Erythroblast (primary cell): ENCODE data around the gene NEK5.
"Not testable (repeated sequence)": the region's sequence is repeated elsewhere in the genome, so short reads cannot be mapped to it uniquely, and the experiment has no call there.

ENCODE experiments used
- DNase-seq, 2 experiments: peaks; one replicate each; lab custom pipeline; 2025; lab: John Stamatoyannopoulos, UW
- GATA1 ChIP-seq: IDR thresholded peaks from 2 replicates; pipeline ENCODE4 v1.6.1; 2011; ENCODE audit warnings: low read depth, mild to moderate bottlenecking, control low read depth, low read length, moderate library complexity
- POLR2A ChIP-seq: IDR thresholded peaks from 2 replicates; pipeline ENCODE4 v1.6.1; 2011; ENCODE audit warnings: mild to moderate bottlenecking, low read length

The NEK5 gene

GRCh38 chr13:52128714-52129700 lies at the start of gene NEK5:
TSS of gene NEK5 (minus strand) at chr13:52129073. CDS start at chr13:52127482, 1,591 bp downstream.
- TF ChIP-seq GATA1 (no peak), POLR2A (no peak)
- DNase-seq, result peak; percentile 73 to 83

- no peak for TF ChIP-seq GATA1
- TF ChIP-seq POLR2A, result no peak
- DNase-seq, result no peak
Observed at GRCh38 chr13:52177276-52177675, 48.4 kb upstream of the NEK5 start.

GRCh38 chr13:52173970-52174369 lies 45.1 kb upstream of the NEK5 start:
- DNase-seq, result not testable (repeated sequence)

GRCh38 chr13:52173373-52173772 lies 44.5 kb upstream of the NEK5 start:
- TF ChIP-seq GATA1 (no peak), POLR2A (no peak)

GRCh38 chr13:52171686-52172085 lies 42.8 kb upstream of the NEK5 start:
- not testable (repeated sequence) for DNase-seq

More at GRCh38 chr13:52173373-52173772, 44.5 kb upstream of the NEK5 start:
- no peak for DNase-seq

GRCh38 chr13:52170828-52171391 lies 42.0 kb upstream of the NEK5 start:
- DNase-seq, result not testable (repeated sequence)

- TF ChIP-seq GATA1 (no peak), POLR2A (no peak)
- DNase-seq, result no peak
Observed at GRCh38 chr13:52169839-52170238, 41.0 kb upstream of the NEK5 start.

GRCh38 chr13:52165411-52165810 lies 36.5 kb upstream of the NEK5 start:
- peak; percentile 8 to 25 for DNase-seq
- TF ChIP-seq POLR2A (no peak), GATA1 (no peak)

DNA sequence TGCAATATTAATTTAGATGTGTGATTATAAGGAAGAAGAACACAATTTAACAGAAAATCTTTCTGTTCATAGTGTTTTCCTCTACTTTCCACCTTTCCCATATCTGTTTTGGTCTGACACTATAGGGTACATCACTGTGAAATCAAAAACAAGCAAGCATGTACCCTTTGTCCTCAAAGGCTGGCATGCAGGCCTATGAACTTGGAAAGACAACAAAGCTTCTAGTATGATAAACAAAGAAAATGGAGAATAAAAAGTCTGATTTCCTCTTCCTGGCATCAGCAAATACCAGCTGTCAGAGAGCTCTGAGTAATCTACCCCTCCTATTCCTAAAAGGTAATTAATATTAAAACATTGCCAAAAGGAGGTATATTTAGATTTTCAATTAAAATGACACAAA lies 36.1 kb upstream of the NEK5 start:
- no peak for DNase-seq
- no peak for TF ChIP-seq POLR2A
- TF ChIP-seq GATA1, result no peak

DNA sequence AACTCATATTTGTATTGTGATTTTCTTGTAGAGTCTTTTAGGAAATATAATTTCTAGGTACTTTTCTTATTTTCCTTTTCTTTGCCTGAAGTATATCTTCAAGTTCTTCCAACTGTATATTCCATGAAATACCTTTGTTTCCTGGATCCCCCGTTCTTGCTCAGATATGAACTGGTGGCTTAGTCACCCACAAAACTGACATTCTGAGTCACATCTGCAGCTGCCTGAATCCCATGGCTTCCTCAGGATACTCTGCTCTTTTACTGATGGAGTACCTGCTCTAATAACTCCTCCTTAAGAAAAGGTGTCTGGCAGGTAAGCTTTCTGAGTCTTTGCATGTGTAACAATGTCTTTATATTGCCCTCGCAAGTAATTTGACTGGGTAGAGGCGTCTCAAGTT lies 35.0 kb upstream of the NEK5 start:
- not testable (repeated sequence) for DNase-seq

- TF ChIP-seq GATA1, result no peak
- peak in 1 of 2 experiments; percentile 16 for DNase-seq
Observed at GRCh38 chr13:52162279-52163101, 33.6 kb upstream of the NEK5 start.

DNA sequence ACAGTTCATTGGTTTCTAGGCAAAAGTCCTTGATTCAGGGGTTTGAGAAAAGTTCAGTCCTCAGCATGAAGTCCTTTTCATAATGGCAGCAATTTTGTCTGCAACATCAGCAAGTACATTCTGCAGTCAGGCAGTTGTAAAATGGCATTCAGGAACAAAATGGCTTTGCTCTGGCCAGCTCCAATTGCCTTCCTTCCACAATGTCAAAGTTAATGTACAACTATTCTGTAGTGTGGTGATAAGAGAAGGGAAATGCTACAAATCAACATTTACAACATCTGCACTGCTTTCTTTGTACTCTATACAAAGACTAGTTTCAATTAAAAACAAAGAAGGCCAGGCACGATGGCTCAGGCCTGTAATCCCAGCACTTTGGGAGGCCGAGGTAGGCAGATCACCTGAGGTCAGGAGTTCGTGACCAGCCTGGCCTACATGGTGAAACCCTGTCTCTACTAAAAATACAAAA lies 32.3 kb upstream of the NEK5 start:
- DNase-seq, result peak in 1 of 2 experiments; percentile 6
- no peak for TF ChIP-seq GATA1
- TF ChIP-seq POLR2A, result no peak

DNA sequence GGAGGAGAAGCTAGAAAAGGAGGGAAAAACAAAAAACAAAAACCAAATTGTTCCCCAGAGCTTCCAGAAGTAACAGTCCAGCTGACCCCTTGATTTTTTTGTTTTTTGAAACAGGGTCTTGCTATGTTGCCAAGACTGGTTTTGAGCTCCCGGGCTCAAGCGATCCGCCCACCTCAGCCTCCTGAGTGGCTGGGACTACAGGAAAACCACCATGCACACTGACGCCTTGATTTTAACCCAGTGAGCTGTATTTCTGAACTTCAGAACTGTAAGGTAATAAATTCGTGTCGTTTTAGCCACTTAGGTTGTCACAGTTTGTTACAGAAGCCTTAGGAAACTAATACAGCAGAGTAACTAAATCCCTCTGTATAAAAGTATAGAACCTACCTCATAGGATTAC lies 31.6 kb upstream of the NEK5 start:
- no peak for TF ChIP-seq POLR2A
- no peak for TF ChIP-seq GATA1
- no peak for DNase-seq

- TF ChIP-seq GATA1 (no peak), POLR2A (no peak)
- DNase-seq, result no peak
Observed at GRCh38 chr13:52160053-52160452, 31.2 kb upstream of the NEK5 start.
